Panc1 (cell line): ENCODE data around the gene UBAC2.

ENCODE experiments used
- CTCF ChIP-seq: fragments of 450-650 bp; IDR thresholded peaks from 2 replicates; pipeline ENCODE4 v1.5.1; 2017; ENCODE audit warnings: mild to moderate bottlenecking
- POLR2AphosphoS5 ChIP-seq: IDR thresholded peaks from 2 replicates; pipeline ENCODE4 v1.6.1; 2012; ENCODE audit warnings: mild to moderate bottlenecking, low read depth, low read length, moderate library complexity
- REST ChIP-seq, 2 experiments: IDR thresholded peaks; 2 replicates each; pipeline ENCODE4 v1.6.1; 2011 to 2012; ENCODE audit warnings: low read depth in 2 of 2, control low read depth in 1 of 2, low read length in 1 of 2, mild to moderate bottlenecking in 1 of 2, moderate library complexity in 1 of 2; ENCODE audit not compliant: insufficient read depth in 1 of 2

- TF ChIP-seq CTCF = no peak
- TF ChIP-seq POLR2AphosphoS5 = no peak
- TF ChIP-seq REST (IDR thresholded peaks at IDR 0.05; ENCODE audit: insufficient read depth in 1 of 2, low read depth in 2 of 2, low read length in 1 of 2) = no peak
Observed at GRCh38 chr13:99267927-99268326, 67.3 kb downstream of the UBAC2 start.
